Embryonic facial prominence (tissue), 1 donor: Measurements from ENCODE around the gene DPAGT1.
"Not testable (repeated sequence)": the region's sequence is repeated elsewhere in the genome, so short reads cannot be mapped to it uniquely, and the experiment has no call there.

Experiments used
- DNase-seq: peaks from one replicate; pipeline ENCODE4 v3.0.0-alpha.2; 2016; ENCODE audit errors: extremely low spot score

The DPAGT1 gene

GRCh38 chr11:119093942-119094815 is 7.5 kb downstream of the DPAGT1 start:
- DNase-seq, result no peak

- DNase-seq, result no peak
These were observed 8.5 kb downstream of the DPAGT1 start for GRCh38 chr11:119092880-119093842.

GRCh38 chr11:119091966-119092879 is 9.4 kb downstream of the DPAGT1 start:
- DNase-seq, result no peak

- DNase-seq, result no peak
These were observed 10.5 kb downstream of the DPAGT1 start for GRCh38 chr11:119091178-119091577.

- DNase-seq, result no peak
These were observed 12.3 kb downstream of the DPAGT1 start for GRCh38 chr11:119089319-119089718.

GRCh38 chr11:119088406-119088805 is 13.2 kb downstream of the DPAGT1 start:
- no peak for DNase-seq

- DNase-seq, result no peak
These were observed 13.9 kb downstream of the DPAGT1 start for GRCh38 chr11:119087747-119088241.

- no peak for DNase-seq
These were observed 14.5 kb downstream of the DPAGT1 start for GRCh38 chr11:119087123-119087522.

- DNase-seq, result no peak
These were observed 16.2 kb downstream of the DPAGT1 start for GRCh38 chr11:119085437-119085847.

GRCh38 chr11:119084663-119085436 is 16.8 kb downstream of the DPAGT1 start, which contains the start of gene HMBS:
HMBS (plus strand) TSS chr11:119084881; CDS start chr11:119085034, 153 bp downstream.
- DNase-seq, result peak; percentile 82

GRCh38 chr11:119081682-119082260 is 19.9 kb downstream of the DPAGT1 start:
- no peak for DNase-seq

- DNase-seq, result no peak
These were observed 22.8 kb downstream of the DPAGT1 start for GRCh38 chr11:119078675-119079420.

GRCh38 chr11:119077839-119078238 is 23.8 kb downstream of the DPAGT1 start:
- DNase-seq, result no peak

GRCh38 chr11:119067371-119068222 is 34.1 kb downstream of the DPAGT1 start, which contains the start of gene VPS11:
VPS11 (plus strand) TSS chr11:119067818; CDS start chr11:119067824, 6 bp downstream.
- DNase-seq, result peak; percentile 94

GRCh38 chr11:119065369-119065768 is 36.3 kb downstream of the DPAGT1 start:
- DNase-seq, result no peak

GRCh38 chr11:119062779-119063178 is 38.9 kb downstream of the DPAGT1 start:
- no peak for DNase-seq

GRCh38 chr11:119061256-119061655 is 40.4 kb downstream of the DPAGT1 start:
- DNase-seq, result no peak

GRCh38 chr11:119059128-119059527 is 42.5 kb downstream of the DPAGT1 start:
- DNase-seq, result not testable (repeated sequence)
